ENCODE results near the gene BACE1-AS.
A peak's percentile ranks its signal among the peaks of the same experiment; 100 is the strongest.
"Not testable (repeated sequence)": the region's sequence is repeated elsewhere in the genome, so short reads cannot be mapped to it uniquely, and the experiment has no call there.

Gene BACE1-AS

GRCh38 chr11:117290809-117291396 is at the start of gene BACE1-AS:
TSS of gene BACE1-AS (plus strand) at chr11:117291346.
- no peak for DNase-seq (ENCODE audit: low read depth)

GRCh38 chr11:117248341-117248740 is 42.8 kb upstream of the BACE1-AS start:
- no peak for DNase-seq (ENCODE audit: low read depth)

- no peak for DNase-seq (ENCODE audit: low read depth)
These were observed 41.6 kb upstream of the BACE1-AS start for GRCh38 chr11:117249571-117249970.

GRCh38 chr11:117251506-117251905 is 39.6 kb upstream of the BACE1-AS start:
- no peak for DNase-seq (ENCODE audit: low read depth)

GRCh38 chr11:117255966-117256365 is 35.2 kb upstream of the BACE1-AS start:
- DNase-seq (ENCODE audit: low read depth), result no peak

GRCh38 chr11:117256573-117256972 is 34.6 kb upstream of the BACE1-AS start:
- DNase-seq (ENCODE audit: low read depth), result no peak

GRCh38 chr11:117258576-117258975 is 32.6 kb upstream of the BACE1-AS start:
- no peak for DNase-seq (ENCODE audit: low read depth)

- DNase-seq (ENCODE audit: low read depth), result peak; percentile 43
These were observed 31.7 kb upstream of the BACE1-AS start for GRCh38 chr11:117259417-117259816.

- not testable (repeated sequence) for DNase-seq (ENCODE audit: low read depth)
These were observed 26.4 kb upstream of the BACE1-AS start for GRCh38 chr11:117264624-117265323.

GRCh38 chr11:117265745-117266144 is 25.4 kb upstream of the BACE1-AS start:
- DNase-seq (ENCODE audit: low read depth), result no peak

- DNase-seq (ENCODE audit: low read depth), result no peak
These were observed 21.3 kb upstream of the BACE1-AS start for GRCh38 chr11:117269856-117270255.

GRCh38 chr11:117271208-117271607 is 19.9 kb upstream of the BACE1-AS start:
- DNase-seq (ENCODE audit: low read depth), result no peak

- DNase-seq (ENCODE audit: low read depth), result not testable (repeated sequence)
These were observed 19.0 kb upstream of the BACE1-AS start for GRCh38 chr11:117272175-117272574.

- peak; percentile 78 for DNase-seq (ENCODE audit: low read depth)
These were observed 17.4 kb upstream of the BACE1-AS start for GRCh38 chr11:117273550-117274289.

- no peak for DNase-seq (ENCODE audit: low read depth)
These were observed 12.8 kb upstream of the BACE1-AS start for GRCh38 chr11:117278347-117278746.

GRCh38 chr11:117279711-117280376 is 11.3 kb upstream of the BACE1-AS start:
- DNase-seq (ENCODE audit: low read depth), result no peak

- DNase-seq (ENCODE audit: low read depth), result peak; percentile 79
These were observed 10.0 kb upstream of the BACE1-AS start for GRCh38 chr11:117281159-117281558.

GRCh38 chr11:117281869-117282268 is 9.3 kb upstream of the BACE1-AS start:
- no peak for DNase-seq (ENCODE audit: low read depth)

GRCh38 chr11:117282956-117283355 is 8.2 kb upstream of the BACE1-AS start:
- no peak for DNase-seq (ENCODE audit: low read depth)

GRCh38 chr11:117284053-117284452 is 7.1 kb upstream of the BACE1-AS start:
- DNase-seq (ENCODE audit: low read depth), result no peak

- DNase-seq (ENCODE audit: low read depth), result no peak
These were observed 4.6 kb upstream of the BACE1-AS start for GRCh38 chr11:117286588-117286987.

GRCh38 chr11:117287668-117288067 is 3.5 kb upstream of the BACE1-AS start:
- DNase-seq (ENCODE audit: low read depth), result no peak

- no peak for DNase-seq (ENCODE audit: low read depth)
These were observed 1.4 kb upstream of the BACE1-AS start for GRCh38 chr11:117289795-117290194.
